Measurements from ENCODE around the gene TEX13D. TPM values are rescaled to one million over a fixed set of nuclear protein-coding genes. Genes with fewer than 3 reads are reported as not detected.
"Not testable (repeated sequence)": the region's sequence is repeated elsewhere in the genome, so short reads cannot be mapped to it uniquely, and the experiment has no call there.

The TEX13D gene
- not detected for polyA plus RNA-seq (2012; ENCODE audit: low read depth, missing spikeins)

GRCh38 chrX:124332481-124333424 is at the start of gene TEX13D:
Gene TEX13D (plus strand): TSS chrX:124332660. CDS start chrX:124332918, 258 bp downstream.
- DNase-seq (ENCODE audit: insufficient read length, low spot score) = no peak
- no peak for TF ChIP-seq SPI1 (IDR thresholded peaks at IDR 0.05; ENCODE audit: low read depth, low read length)
- TF ChIP-seq POLR2A (IDR thresholded peaks at IDR 0.05; ENCODE audit: low read depth, low read length) = no peak
- no peak for TF ChIP-seq POU2F2 (IDR thresholded peaks at IDR 0.05; ENCODE audit: low read depth, low read length)
- no peak for TF ChIP-seq POLR2AphosphoS5 (IDR thresholded peaks at IDR 0.05; ENCODE audit: low read depth, low read length)
- TF ChIP-seq TAF1 (IDR thresholded peaks at IDR 0.05; ENCODE audit: low read depth, low read length) = no peak
- TF ChIP-seq PAX5 (IDR thresholded peaks at IDR 0.05; ENCODE audit: insufficient read depth, low read length, severe bottlenecking) = no peak
- FAIRE-seq = no peak

DNA sequence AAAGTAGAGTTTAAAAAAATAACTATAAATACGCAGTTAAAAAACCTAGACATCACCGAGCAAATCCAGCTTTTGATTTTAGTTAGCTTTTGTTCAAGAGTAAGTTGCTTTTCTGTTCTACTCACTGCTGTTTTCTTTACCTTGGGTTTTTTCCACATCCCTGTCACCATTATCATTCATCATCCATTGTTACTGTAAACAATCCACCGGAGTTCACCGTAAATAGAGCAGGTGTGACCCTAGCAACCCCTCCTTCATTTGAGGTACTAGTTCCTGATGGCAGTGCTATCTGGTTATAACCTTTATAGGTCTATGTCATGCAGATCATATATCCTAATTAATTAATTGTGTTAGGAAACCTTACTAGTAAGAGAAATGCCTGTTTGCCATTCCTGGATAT is 43.0 kb upstream of the TEX13D start:
- DNase-seq (ENCODE audit: insufficient read length, low spot score) (no peak), FAIRE-seq (no peak)
- TF ChIP-seq POU2F2 (IDR thresholded peaks at IDR 0.05; ENCODE audit: low read depth, low read length) (no peak), PAX5 (IDR thresholded peaks at IDR 0.05; ENCODE audit: insufficient read depth, low read length, severe bottlenecking) (no peak), SPI1 (IDR thresholded peaks at IDR 0.05; ENCODE audit: low read depth, low read length) (no peak), POLR2AphosphoS5 (IDR thresholded peaks at IDR 0.05; ENCODE audit: low read depth, low read length) (no peak), TAF1 (IDR thresholded peaks at IDR 0.05; ENCODE audit: low read depth, low read length) (no peak), POLR2A (IDR thresholded peaks at IDR 0.05; ENCODE audit: low read depth, low read length) (no peak)

DNA sequence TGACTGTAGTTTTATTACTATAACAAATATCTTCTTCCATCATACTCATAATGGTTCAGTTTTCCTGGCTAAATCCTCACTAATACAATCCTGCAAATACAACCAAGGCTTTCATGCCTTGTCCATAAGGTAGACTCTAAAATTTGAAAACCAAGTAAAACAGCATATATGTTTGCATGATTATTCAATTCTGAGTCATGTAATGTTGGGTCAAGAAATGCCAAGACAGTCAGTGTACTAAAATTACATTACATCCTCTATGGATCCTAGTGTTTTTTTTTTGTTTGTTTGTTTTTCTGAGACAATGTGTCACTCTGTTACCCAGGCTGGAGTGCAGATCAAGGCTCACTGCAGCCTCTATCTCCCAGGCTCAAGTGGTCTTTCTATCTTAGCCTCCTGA is 38.6 kb upstream of the TEX13D start:
- TF ChIP-seq PAX5 (IDR thresholded peaks at IDR 0.05; ENCODE audit: insufficient read depth, low read length, severe bottlenecking) (no peak), SPI1 (IDR thresholded peaks at IDR 0.05; ENCODE audit: low read depth, low read length) (no peak), TAF1 (IDR thresholded peaks at IDR 0.05; ENCODE audit: low read depth, low read length) (no peak), POLR2AphosphoS5 (IDR thresholded peaks at IDR 0.05; ENCODE audit: low read depth, low read length) (no peak), POU2F2 (IDR thresholded peaks at IDR 0.05; ENCODE audit: low read depth, low read length) (no peak), POLR2A (IDR thresholded peaks at IDR 0.05; ENCODE audit: low read depth, low read length) (no peak)
- FAIRE-seq (no peak), DNase-seq (ENCODE audit: insufficient read length, low spot score) (no peak)

DNA sequence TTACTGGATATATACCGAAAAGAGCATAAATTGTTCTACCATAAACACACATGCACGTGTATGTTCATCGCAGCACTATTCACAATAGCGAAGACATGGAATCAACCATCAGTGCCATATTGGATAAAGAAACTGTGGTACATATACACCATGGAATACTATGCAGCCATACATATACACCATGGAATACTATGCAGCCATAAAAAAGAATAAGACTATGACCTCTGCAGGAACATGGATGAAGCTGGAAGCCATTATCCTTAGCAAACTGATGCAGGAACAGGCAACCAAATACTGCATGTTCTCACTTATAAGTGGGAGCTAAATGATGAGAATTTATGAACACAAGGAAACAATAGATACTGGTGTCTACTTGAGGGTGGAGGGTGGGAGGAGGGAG is 33.1 kb upstream of the TEX13D start:
- DNase-seq (ENCODE audit: insufficient read length, low spot score); FAIRE-seq: not testable (repeated sequence)

DNA sequence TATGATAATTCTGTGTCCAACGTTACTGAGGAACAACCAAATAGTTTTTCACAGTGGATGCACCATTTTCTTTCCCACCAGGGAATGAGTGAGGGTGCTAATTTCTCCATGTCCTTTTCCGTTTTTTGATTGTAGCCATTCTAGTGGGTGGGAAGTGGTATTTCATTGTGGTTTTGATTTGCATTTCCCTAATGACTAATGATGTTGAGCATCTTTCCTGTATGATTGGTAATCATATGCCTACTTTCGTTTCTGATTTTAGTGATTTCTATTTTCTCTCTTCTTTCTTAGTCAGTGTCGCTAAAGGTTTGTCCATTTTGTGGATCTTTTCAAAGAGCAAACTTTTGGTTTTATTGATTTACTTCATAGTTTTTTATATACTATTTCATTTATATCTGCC is 32.1 kb upstream of the TEX13D start:
- FAIRE-seq (no peak), DNase-seq (ENCODE audit: insufficient read length, low spot score) (no peak)
- TF ChIP-seq TAF1 (IDR thresholded peaks at IDR 0.05; ENCODE audit: low read depth, low read length) (no peak), POLR2AphosphoS5 (IDR thresholded peaks at IDR 0.05; ENCODE audit: low read depth, low read length) (no peak), POU2F2 (IDR thresholded peaks at IDR 0.05; ENCODE audit: low read depth, low read length) (no peak), POLR2A (IDR thresholded peaks at IDR 0.05; ENCODE audit: low read depth, low read length) (no peak), SPI1 (IDR thresholded peaks at IDR 0.05; ENCODE audit: low read depth, low read length) (no peak)

GRCh38 chrX:124307253-124307907 is 25.1 kb upstream of the TEX13D start:
- FAIRE-seq (no peak), DNase-seq (ENCODE audit: insufficient read length, low spot score) (no peak)
- TF ChIP-seq SPI1 (IDR thresholded peaks at IDR 0.05; ENCODE audit: low read depth, low read length) (no peak), POLR2AphosphoS5 (IDR thresholded peaks at IDR 0.05; ENCODE audit: low read depth, low read length) (no peak), TAF1 (IDR thresholded peaks at IDR 0.05; ENCODE audit: low read depth, low read length) (no peak), PAX5 (IDR thresholded peaks at IDR 0.05; ENCODE audit: insufficient read depth, low read length, severe bottlenecking) (no peak)

DNA sequence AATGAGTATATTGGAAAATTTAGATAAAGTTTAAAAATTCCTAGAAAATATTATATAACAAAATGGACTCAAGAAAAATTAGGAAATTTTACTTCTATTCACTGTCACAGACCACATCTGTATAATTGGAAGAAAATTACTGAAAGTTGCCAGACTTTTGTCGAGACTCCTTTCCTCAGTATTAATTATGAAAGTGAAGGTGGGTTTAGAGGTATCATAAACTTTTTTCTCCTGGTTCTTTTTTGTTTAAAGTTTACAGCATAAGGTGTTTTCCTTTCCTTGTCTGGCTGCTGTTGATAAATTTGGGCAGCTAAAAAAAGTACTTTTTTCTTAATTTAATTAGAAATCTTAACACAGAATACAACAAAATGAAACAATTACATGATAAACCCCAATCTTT is 6.7 kb upstream of the TEX13D start:
- no peak for DNase-seq (ENCODE audit: insufficient read length, low spot score)
- TF ChIP-seq POLR2A (IDR thresholded peaks at IDR 0.05; ENCODE audit: low read depth, low read length) = no peak
- no peak for TF ChIP-seq SPI1 (IDR thresholded peaks at IDR 0.05; ENCODE audit: low read depth, low read length)
- no peak for TF ChIP-seq TAF1 (IDR thresholded peaks at IDR 0.05; ENCODE audit: low read depth, low read length)
- no peak for TF ChIP-seq POU2F2 (IDR thresholded peaks at IDR 0.05; ENCODE audit: low read depth, low read length)
- TF ChIP-seq PAX5 (IDR thresholded peaks at IDR 0.05; ENCODE audit: insufficient read depth, low read length, severe bottlenecking) = no peak
- no peak for TF ChIP-seq POLR2AphosphoS5 (IDR thresholded peaks at IDR 0.05; ENCODE audit: low read depth, low read length)
- no peak for FAIRE-seq

GRCh38 chrX:124328765-124329164 is 3.7 kb upstream of the TEX13D start:
- DNase-seq (ENCODE audit: insufficient read length, low spot score) = no peak
- TF ChIP-seq POU2F2 (IDR thresholded peaks at IDR 0.05; ENCODE audit: low read depth, low read length) (no peak), SPI1 (IDR thresholded peaks at IDR 0.05; ENCODE audit: low read depth, low read length) (no peak), TAF1 (IDR thresholded peaks at IDR 0.05; ENCODE audit: low read depth, low read length) (no peak), PAX5 (IDR thresholded peaks at IDR 0.05; ENCODE audit: insufficient read depth, low read length, severe bottlenecking) (no peak), POLR2AphosphoS5 (IDR thresholded peaks at IDR 0.05; ENCODE audit: low read depth, low read length) (no peak), POLR2A (IDR thresholded peaks at IDR 0.05; ENCODE audit: low read depth, low read length) (no peak)
- peak; percentile 40 for FAIRE-seq

DNA sequence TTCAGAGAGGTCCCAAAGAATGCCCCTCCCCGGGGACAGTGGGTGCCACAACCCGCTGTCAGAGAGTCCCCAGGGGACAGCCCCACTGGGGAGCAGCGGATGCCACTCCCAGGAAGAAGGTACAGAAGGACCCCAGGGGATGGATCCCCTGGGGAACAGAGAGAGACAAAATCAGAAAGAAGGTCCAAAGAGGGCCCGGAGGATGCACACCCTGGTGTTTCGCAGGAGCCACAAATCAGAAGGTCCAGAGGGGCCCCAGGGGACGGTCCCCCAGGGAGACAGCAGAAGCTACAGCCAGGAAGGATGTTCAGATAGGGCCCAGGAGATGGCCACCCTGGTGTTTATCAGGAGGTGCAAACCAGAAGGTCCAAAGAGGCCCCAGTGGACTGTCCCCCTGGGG is 1.4 kb downstream of the TEX13D start:
- no peak for TF ChIP-seq POLR2AphosphoS5 (IDR thresholded peaks at IDR 0.05; ENCODE audit: low read depth, low read length)
- no peak for TF ChIP-seq PAX5 (IDR thresholded peaks at IDR 0.05; ENCODE audit: insufficient read depth, low read length, severe bottlenecking)
- TF ChIP-seq SPI1 (IDR thresholded peaks at IDR 0.05; ENCODE audit: low read depth, low read length) = no peak
- no peak for DNase-seq (ENCODE audit: insufficient read length, low spot score)
- no peak for FAIRE-seq

- not testable (repeated sequence) for DNase-seq (ENCODE audit: insufficient read length, low spot score); FAIRE-seq
Observed at GRCh38 chrX:124334555-124334954, 2.1 kb downstream of the TEX13D start.

Data from GM12891 (cell line).